PC-9 (cell line): ENCODE measurements around the gene MIEF1.

Experiments
- EZH2 ChIP-seq: fragments of 200-600 bp; sonication (generic); IDR thresholded peaks from 2 replicates; pipeline ENCODE4 v1.8.0; 2017; ENCODE audit warnings: antibody characterized with exemption, low read depth
- TF ChIP-seq, protein P1 (sequence below): fragments of 200-600 bp; sonication (generic); conservative IDR thresholded peaks from 2 replicates; pipeline ENCODE4 v1.6.1; 2017; ENCODE audit warnings: mixed run types, antibody characterized with exemption, mild to moderate bottlenecking, moderate library complexity

GRCh38 chr22:39452740-39453040 is 49.4 kb upstream of the MIEF1 start:
- TF ChIP-seq, protein P1, sequence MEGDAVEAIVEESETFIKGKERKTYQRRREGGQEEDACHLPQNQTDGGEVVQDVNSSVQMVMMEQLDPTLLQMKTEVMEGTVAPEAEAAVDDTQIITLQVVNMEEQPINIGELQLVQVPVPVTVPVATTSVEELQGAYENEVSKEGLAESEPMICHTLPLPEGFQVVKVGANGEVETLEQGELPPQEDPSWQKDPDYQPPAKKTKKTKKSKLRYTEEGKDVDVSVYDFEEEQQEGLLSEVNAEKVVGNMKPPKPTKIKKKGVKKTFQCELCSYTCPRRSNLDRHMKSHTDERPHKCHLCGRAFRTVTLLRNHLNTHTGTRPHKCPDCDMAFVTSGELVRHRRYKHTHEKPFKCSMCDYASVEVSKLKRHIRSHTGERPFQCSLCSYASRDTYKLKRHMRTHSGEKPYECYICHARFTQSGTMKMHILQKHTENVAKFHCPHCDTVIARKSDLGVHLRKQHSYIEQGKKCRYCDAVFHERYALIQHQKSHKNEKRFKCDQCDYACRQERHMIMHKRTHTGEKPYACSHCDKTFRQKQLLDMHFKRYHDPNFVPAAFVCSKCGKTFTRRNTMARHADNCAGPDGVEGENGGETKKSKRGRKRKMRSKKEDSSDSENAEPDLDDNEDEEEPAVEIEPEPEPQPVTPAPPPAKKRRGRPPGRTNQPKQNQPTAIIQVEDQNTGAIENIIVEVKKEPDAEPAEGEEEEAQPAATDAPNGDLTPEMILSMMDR, result no peak
- no peak for TF ChIP-seq EZH2
